HT-29 (cell line): ENCODE data around the gene ANKRD42. TPM values are rescaled to one million over a fixed set of nuclear protein-coding genes. Genes with fewer than 3 reads are reported as not detected.

ENCODE experiments used
- DNase-seq: peaks from one replicate; pipeline ENCODE4 v3.0.0-alpha.2; 2015; ENCODE audit warnings: low spot score
- total RNA-seq: library from RNA; depleted of rRNA; stranded (reverse); fragments of >200 nt; shearing (Covaris generic); gene quantifications from 2 replicates; pipeline ENCODE4 v1.2.3, GENCODE V29; 2014; rRNA removed

Gene ANKRD42
- total RNA-seq = 4.6 and 6.2 TPM in 2 replicates

DNA sequence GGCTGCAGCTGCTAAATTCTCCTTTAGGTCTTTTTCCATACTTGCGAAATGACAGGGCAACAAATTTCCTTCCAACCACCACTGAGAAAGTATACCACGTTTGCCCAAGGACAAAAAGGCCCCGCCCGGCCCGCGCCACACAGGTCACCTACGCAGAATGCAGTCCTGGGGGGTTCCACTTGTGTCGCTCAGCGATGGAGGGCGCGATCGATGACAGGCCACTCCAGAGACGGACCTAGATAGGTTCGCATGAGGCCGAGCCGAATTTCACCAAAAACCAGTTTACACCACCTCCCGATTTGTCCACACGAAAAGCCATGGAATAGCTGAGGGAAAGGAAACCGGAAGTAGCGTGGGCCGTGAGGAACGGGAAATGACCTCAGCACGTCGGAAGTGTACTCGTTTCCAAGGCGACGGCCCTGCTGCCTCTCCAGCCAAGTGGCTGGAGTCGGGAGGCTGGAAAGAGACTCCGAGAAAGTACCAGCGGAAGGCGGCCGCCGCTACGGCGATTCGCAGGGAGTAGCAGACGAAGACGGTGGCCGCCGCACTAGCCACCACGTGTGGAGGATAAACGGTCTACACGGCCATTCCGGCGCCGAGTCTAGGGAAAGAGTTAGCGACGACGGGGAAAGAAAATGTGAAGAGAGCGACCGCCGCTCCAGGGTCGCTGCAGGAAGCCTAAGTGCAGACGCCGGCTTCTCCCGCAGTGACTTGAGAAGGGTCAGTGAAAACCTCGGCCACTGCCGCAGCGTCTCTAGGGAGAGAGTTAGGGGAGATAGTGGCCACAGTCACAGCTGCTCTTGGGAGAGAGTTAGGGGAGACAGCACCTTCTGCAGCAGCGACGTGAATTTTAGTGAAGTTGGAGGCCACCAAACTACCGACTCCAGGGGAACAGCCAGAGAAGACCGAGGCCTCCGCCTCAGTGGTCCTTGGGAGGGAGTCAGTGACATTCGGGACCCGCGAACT, at the start of gene ANKRD42:
Gene ANKRD42, plus strand, starts transcription at position 398 of the 966 bp plus-strand sequence. CDS start 959 bp downstream, outside the sequence.
- peak; percentile 98 for DNase-seq

GRCh38 chr11:83147895-83148294, 45.6 kb upstream of the ANKRD42 start:
- no peak for DNase-seq

- DNase-seq = no peak
Measured at GRCh38 chr11:83150450-83150849, 43.1 kb upstream of the ANKRD42 start.

DNA sequence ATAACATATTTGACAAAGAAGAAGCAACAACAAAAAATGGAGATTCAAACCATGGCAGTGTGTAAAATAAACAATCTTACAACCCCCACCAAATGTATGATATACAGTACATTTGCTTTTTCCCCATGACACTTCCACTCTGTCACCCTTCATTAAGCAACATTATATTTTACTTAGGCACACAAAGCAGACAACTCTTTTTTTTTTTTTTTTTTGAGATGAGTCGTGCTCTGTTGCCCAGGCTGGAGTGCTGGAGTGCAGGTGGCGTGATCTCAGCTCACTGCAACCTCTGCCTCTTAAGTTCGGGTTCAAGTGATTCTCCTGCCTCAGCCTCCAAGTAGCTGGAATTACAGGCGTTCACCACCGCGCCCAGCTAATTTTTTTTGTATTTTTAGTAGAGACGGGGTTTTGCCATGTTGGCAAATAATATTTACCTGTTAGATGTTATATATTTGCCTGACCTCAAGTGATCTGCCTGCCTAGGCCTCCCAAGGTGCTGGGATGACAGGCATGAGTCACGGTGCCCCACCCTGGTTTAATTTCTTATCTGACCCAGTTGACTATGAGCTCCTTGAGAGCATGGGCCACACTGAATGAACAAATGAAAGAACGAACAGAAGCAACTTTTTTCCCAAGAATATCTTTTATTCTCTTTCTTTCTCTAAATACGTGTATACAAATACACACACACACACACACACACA, 42.1 kb upstream of the ANKRD42 start:
- peak; percentile 37 for DNase-seq

GRCh38 chr11:83152264-83152663, 41.2 kb upstream of the ANKRD42 start:
- no peak for DNase-seq

DNA sequence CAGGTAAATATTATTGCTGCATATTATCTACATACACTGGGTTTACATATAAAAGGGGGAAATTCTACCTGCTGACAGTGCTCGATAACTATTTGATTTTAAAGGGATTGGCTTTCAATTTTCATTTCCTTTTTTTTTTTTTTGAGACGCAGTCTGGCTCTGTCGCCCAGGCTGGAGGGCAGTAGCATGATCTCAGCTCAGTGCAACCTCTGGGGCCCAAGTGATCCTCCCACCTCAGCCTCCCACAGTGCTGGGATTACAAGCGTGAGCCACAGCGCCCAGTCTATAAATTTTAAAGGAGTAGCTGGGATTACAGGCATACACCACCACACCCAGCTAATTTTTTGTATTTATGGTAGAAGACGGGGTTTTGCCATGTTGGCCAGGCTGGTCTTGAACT, 39.7 kb upstream of the ANKRD42 start:
- DNase-seq = no peak

- DNase-seq = peak; percentile 100
Measured at GRCh38 chr11:83156144-83156995, 37.1 kb upstream of the ANKRD42 start.

- DNase-seq = no peak
Measured at GRCh38 chr11:83156996-83157593, 36.4 kb upstream of the ANKRD42 start, which contains the start of gene PCF11. Gene PCF11 (plus strand): TSS chr11:83157131. CDS start chr11:83157440, 309 bp downstream.

DNA sequence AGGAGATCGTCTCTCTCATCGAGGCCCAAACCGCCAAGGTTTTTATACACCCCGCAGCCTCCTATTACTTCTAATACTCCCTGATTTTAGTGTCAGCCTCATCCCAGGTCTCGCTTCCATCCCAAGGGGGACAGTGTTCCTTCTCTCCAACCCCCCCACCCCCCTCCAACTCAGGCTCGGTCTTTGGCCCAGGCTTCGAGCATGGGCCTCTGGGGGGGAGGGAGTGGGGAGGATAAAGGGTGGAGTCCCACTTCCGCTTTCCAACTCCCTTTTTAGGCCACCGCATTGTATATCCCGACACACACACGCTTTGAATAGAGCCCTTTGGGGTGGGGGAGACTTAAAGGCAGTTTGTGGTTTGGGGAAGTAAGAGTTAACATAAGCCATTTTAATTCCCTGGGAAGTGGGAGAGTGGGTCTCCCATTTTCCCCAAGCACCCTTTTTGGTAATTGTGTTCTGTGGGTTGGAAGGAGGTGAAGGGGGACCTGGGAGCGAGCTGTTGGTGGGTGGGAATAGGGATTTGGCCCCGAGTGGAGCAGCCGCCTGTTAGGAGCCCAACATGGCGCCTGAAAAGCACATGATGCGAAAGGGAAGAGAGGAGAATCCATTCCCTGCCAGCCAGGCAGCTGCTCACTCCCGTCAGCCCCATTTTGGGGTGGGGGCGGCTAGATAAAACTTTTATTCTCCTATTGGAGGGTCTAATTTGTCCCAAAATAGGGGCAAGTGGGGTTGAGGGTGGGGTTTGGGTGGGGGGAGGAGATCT, 35.7 kb upstream of the ANKRD42 start:
- DNase-seq = peak; percentile 89

- no peak for DNase-seq
Measured at GRCh38 chr11:83158357-83158786, 35.1 kb upstream of the ANKRD42 start.

DNA sequence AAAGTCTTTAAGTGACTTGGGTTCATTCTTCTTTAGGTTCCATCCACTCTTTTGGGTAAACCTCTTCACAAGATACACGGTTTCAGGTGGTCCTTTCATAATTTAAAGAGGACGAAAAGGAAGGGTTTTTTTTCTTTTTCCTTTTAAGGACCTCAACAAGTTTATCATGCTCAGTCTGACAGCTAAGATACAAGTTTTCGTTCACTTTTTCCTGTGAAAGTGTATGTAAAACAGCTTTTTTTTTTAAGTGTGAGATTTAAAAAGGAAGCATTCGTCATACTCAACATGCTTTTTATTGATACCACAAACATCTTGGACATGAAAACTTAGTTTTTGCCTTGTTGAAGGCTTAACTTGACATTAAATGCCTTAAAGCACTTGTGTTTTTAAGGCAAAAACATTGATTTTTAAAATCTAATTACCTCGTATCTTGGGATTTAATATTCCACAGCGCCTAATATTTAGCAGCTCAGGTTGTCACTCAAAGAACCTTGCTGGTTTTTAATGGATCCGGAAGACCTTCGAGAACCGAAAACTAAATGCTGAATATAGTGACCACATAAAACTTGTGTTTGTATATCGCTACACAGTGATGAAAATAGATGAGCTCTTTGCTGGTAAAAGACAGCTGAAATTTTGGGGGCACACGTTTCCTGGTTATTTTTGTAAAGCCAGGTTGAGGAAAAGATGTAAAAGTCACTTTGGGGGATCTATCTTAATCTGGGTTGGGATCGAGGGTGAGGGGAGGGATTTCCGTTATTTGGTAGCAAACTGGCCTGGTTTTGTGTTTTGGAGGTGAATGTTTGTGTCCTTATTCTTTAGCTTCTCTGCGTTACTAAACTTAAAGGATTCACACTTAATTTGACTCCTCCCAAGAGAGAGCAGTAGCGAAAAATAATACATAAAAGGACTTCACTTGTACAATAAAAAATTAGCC, 34.3 kb upstream of the ANKRD42 start:
- peak; percentile 24 for DNase-seq

- peak; percentile 76 for DNase-seq
Measured at GRCh38 chr11:83159902-83160865, 33.3 kb upstream of the ANKRD42 start.

DNA sequence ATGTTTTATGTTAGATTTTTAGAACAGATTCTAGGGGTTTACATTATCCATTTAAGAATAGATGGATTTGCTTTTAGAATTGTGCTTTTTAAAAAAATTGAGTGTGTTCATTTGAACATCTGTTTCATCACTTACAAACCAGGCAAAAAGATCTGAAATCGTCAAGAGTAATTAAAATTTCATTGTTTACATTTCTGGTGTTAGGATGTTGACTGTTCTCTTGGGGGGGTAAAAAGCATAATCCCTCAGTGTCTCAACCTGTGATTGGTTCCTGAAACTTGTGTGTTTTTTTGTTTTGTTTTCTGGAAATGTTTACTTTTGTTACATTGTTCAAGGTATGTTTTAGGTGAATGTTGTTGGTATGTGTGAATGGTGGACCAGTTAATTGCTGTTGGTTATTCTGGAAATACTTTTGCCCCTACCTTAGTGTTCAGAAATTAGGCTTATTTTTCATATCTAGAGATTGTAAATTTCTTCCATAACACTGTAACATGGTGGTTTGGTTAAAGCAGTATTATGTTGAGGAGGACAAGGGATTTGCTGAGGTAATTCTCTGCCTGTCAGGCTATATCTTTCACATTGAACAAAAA, 31.8 kb upstream of the ANKRD42 start:
- no peak for DNase-seq

DNA sequence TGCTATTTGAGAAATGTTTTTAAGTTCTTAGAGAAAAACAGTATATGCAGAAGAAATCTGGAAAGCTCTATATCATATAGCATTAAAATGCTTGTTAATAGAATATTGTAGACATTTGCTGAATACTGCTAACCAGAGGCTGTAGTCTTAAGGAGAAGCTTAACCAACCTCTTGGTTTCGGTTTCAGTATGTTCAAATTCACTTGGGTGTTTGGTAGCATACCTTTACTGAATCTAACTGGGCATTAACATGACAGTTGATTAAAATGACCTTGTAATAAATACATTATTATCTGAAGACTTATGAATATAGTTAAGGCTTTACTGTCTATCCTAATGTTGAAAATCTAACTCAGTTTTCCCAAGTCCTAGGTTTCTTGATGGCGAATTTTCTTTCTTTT, 31.1 kb upstream of the ANKRD42 start:
- no peak for DNase-seq

DNA sequence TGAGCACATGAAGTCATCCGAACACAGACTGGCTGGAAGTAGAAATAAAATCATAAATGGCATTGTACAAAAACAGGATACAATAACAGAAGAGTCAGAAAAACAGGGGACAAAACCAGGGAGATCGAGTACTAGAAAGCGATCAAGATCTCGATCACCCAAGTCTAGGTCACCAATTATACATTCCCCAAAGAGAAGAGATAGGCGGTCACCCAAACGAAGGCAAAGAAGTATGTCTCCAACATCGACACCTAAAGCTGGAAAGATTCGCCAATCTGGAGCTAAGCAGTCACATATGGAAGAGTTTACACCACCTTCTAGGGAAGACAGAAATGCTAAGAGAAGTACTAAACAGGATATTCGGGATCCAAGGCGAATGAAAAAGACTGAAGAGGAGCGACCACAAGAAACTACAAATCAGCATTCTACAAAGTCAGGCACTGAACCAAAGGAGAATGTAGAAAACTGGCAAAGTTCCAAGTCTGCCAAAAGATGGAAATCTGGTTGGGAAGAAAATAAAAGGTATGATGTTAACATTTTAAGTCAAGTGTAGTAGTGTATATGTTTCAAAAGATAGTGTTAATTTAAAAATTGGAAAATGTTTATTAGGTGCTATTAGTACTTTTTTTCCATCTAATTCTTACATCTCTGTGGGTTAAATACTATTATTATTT, 27.2 kb upstream of the ANKRD42 start:
- DNase-seq = no peak

DNA sequence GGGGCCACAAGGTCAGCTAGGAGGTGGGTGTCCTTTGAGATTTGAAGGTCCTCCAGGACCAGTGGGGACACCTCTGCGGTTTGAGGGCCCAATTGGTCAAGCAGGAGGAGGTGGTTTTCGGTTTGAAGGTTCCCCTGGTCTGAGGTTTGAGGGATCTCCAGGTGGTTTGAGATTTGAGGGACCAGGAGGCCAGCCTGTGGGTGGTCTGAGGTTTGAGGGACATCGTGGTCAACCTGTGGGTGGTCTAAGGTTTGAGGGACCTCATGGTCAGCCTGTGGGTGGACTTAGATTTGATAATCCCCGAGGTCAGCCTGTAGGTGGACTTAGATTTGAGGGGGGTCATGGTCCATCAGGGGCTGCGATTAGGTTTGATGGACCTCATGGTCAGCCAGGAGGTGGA, 24.8 kb upstream of the ANKRD42 start:
- DNase-seq = no peak

DNA sequence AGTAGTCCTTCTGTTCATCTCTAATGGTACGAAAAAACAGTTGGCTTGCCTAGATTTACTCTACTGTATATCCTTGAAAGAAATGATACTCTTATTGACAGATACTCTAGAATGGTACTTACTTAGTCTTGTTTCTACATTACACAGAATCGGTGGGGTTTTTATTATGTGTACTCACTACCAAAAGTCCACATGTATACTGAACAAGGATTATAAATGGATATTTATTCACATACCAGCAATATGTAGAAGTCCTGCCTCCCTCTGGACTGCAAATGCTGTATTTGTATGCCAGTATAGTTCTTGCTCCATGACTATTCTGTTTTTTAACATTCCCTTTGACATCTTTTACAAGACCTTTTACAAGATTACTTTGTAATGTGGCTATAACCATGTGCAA, 22.6 kb upstream of the ANKRD42 start:
- DNase-seq = no peak
